Stomach (tissue), 9 donors: ENCODE data around the gene CIRBP. TPM values are rescaled to one million over a fixed set of nuclear protein-coding genes. Genes with fewer than 3 reads are reported as not detected.

Experiments used
- DNase-seq, 2 donors: peaks; one replicate each; pipeline versions ENCODE4 v3.0.0 to v3.0.0-alpha.2; 2013 to 2019
- H3K27ac ChIP-seq, 5 donors: fragments of 200-600 bp in 4 of 5; sonication (generic) in 4 of 5; one replicate each; pipeline ENCODE4 v1.5.1; 2013 to 2019; ENCODE audit warnings: mild to moderate bottlenecking in 1 of 5, moderate library complexity in 1 of 5
- H3K27me3 ChIP-seq, 3 donors: fragments of 200-600 bp; sonication (generic); one replicate each; pipeline ENCODE4 v1.5.1; 2017 to 2019; ENCODE audit warnings: mixed run types in 1 of 3
- H3K36me3 ChIP-seq, 4 donors: fragments of 200-600 bp; sonication (generic); 1 replicate in 3 of 4; 2 replicates in 1 of 4; pipeline ENCODE4 v1.5.1; 2016 to 2019
- H3K4me1 ChIP-seq, 4 donors: fragments of 200-600 bp; sonication (generic); one replicate each; pipeline ENCODE4 v1.5.1; 2016 to 2019
- H3K4me3 ChIP-seq, 4 donors: fragments of 200-600 bp; sonication (generic) in 3 of 4; one replicate each; pipeline ENCODE4 v1.5.1; 2016 to 2019; ENCODE audit warnings: mild to moderate bottlenecking in 1 of 4
- H3K9me3 ChIP-seq, 4 donors: fragments of 200-600 bp; sonication (generic); one replicate each; pipeline ENCODE4 v1.5.1; 2016 to 2019
- EP300 ChIP-seq: sonication (generic); formaldehyde crosslinking; IDR thresholded peaks from one replicate; pipeline ENCODE4 v1.6.1; 2017; ENCODE audit warnings: antibody characterized with exemption
- POLR2A ChIP-seq, 4 donors: fragments of 450-650 bp; IDR thresholded peaks; one replicate each; pipeline ENCODE4 v1.6.1; 2016; ENCODE audit warnings: antibody characterized with exemption in 4 of 4, control low read depth in 2 of 4, mild to moderate bottlenecking in 1 of 4, moderate library complexity in 1 of 4
- POLR2AphosphoS5 ChIP-seq, 3 donors: sonication (generic); formaldehyde crosslinking; IDR thresholded peaks; one replicate each; pipeline ENCODE4 v1.6.1; 2016; ENCODE audit warnings: antibody characterized with exemption in 3 of 3
- WGBS, 5 donors: extraction: QIAGEN DNeasy Blood & Tissue Kit in 3 of 5; methylation state at CpG; one replicate each; pipeline versions ENCODE4 v1.1.5 to v1.1.7; 2013 to 2018; 5-methylcytosine and 5-hydroxymethylcytosine counted together
- intact Hi-C: fragments of 100-400 bp; cut with DNase I; formaldehyde crosslinking; loops from one replicate; pipeline ENCODE4 v1.15.1; 2023; ENCODE audit warnings: low total_unique reads
- polyA plus RNA-seq, 3 donors: library from polyadenylated mRNA; stranded (reverse); fragments of 200-250 nt; gene quantifications; one replicate each; pipeline ENCODE4 v1.2.3, GENCODE V29; 2013
- total RNA-seq, 5 donors: library from RNA; depleted of rRNA; stranded (reverse); fragments of >200 nt; gene quantifications; one replicate each; pipeline versions ENCODE4 v1.1.0 to v1.2.3, GENCODE V29; 2014 to 2016
- TF ChIP-seq, protein P1 (sequence below), 7 experiments: fragments of 450-650 bp in 4 of 7; fragments of 200-600 bp in 3 of 7; sonication (generic) in 3 of 7; IDR thresholded peaks; one replicate each; pipeline ENCODE4 v1.5.1; 2016 to 2019; ENCODE audit warnings: antibody characterized with exemption in 7 of 7, control low read depth in 2 of 7, mild to moderate bottlenecking in 1 of 7
- donor health status: healthy with polysubstance abuse.
- donor health status: Bipolar disorder and iron deficiency.
- donor health status: healthy.

Gene CIRBP
- total and polyA plus RNA-seq, 8 donors, result 250 to 686 (median 356) TPM

DNA sequence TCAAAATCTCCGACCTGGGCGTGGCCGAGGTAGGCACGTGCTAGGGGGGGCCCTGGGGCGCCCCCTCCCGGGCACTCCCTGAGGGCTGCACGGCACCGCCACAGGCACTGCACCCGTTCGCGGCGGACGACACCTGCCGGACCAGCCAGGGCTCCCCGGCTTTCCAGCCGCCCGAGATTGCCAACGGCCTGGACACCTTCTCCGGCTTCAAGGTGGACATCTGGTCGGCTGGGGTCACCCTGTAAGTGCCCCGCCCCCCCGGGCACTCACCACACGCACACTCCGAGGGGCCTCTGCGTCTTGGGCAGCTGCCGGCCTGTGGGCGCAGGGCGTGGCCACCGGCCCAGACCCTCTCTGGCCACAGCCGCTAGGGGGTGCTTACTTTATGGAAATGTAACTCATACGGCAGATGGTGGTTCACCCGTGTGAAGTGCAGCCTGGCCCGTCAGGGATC, 48.6 kb upstream of the CIRBP start:
- H3K4me1 ChIP-seq, result peaks cover 36 to 70% (median 63%) of the 10 kb centered on the region in 4 donors
- no peak for TF ChIP-seq POLR2AphosphoS5 (IDR thresholded peaks at IDR 0.05)
- TF ChIP-seq EP300, result no peak
- TF ChIP-seq, protein P1, sequence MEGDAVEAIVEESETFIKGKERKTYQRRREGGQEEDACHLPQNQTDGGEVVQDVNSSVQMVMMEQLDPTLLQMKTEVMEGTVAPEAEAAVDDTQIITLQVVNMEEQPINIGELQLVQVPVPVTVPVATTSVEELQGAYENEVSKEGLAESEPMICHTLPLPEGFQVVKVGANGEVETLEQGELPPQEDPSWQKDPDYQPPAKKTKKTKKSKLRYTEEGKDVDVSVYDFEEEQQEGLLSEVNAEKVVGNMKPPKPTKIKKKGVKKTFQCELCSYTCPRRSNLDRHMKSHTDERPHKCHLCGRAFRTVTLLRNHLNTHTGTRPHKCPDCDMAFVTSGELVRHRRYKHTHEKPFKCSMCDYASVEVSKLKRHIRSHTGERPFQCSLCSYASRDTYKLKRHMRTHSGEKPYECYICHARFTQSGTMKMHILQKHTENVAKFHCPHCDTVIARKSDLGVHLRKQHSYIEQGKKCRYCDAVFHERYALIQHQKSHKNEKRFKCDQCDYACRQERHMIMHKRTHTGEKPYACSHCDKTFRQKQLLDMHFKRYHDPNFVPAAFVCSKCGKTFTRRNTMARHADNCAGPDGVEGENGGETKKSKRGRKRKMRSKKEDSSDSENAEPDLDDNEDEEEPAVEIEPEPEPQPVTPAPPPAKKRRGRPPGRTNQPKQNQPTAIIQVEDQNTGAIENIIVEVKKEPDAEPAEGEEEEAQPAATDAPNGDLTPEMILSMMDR (IDR thresholded peaks at IDR 0.05), result no peak
- no peak for TF ChIP-seq POLR2A (IDR thresholded peaks at IDR 0.05)
- no peaks in the 10 kb centered on the region for H3K9me3 ChIP-seq
- WGBS, 5 donors, result 71 to 84% (median 77%) methylated on average over 5 to 33 of the region's 33 CpGs
- DNase-seq, result no peak
- no peaks in the 10 kb centered on the region for H3K27me3 ChIP-seq
- H3K4me3 ChIP-seq, result no peak overlapping the region
- intact Hi-C loops, result no loop called here
- H3K36me3 ChIP-seq, result peaks cover 32 to 66% (median 65%) of the 10 kb centered on the region in 4 donors
- peak overlapping the region in 1 of 5 donors; percentile 66 for H3K27ac ChIP-seq

DNA sequence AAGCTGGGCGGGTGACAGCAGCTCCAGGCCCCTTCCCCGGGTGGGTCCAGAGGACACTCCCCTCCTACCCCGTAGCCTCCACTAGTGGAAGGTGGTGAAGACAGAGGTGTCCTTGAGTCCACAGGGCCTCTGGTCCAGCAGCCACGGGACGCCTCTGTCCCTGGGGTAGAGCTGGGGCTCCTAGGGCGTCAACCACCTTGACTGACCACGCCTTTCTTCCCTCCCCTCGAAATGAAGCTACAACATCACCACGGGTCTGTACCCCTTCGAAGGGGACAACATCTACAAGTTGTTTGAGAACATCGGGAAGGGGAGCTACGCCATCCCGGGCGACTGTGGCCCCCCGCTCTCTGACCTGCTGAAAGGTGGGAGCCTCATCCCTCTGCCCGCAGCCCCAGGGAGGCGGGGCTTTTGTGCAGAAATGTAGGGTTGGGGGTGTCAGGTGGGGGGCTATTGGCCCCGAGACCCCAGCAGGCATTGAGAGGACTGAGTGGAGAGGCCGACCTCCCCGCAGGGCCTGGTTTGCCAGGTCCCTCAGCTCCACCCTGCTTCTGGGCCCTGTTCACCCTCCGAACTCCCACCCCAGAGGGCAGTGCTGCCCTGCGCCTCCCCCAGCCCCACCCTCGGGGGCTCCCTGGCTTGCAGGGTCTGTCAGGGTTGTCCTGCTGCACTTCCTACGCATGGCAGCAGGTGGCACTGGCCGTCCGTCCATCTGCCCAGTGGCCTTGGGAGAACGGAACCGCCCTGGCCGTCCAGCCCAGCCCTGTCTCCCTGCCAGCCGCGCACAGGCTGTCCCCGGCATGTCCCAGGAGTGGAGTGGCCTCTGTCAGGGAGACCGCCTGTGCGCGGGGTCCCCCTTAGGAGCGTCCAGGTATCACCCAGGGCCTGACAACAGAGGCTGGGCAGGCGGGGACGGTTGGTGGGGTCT, 47.9 kb upstream of the CIRBP start:
- H3K36me3 ChIP-seq, result peaks cover 40 to 72% (median 72%) of the 10 kb centered on the region in 4 donors
- 60 to 75% (median 63%) methylated on average over 20 to 38 of the region's 38 CpGs for WGBS, 5 donors

DNA sequence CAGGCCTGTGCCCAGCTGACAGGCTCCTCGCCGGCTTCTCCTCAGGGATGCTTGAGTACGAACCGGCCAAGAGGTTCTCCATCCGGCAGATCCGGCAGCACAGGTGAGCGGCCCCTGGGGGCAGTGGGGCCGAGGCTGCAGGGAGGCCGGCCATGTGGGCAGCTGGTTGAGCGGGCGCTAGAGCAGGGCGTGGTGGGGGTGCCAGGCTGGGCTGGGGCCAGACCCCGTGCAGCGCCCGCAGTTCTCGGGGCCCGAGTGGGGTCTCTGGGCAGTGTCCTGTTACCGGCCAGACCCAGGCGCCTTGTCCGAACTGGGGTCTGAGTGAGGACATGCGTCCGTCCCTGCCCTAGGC, 47.3 kb upstream of the CIRBP start:
- intact Hi-C loops, result no loop called here
- Histone ChIP-seq H3K27me3 (no peaks in the 10 kb centered on the region), H3K4me1 (peaks cover 26 to 57% (median 50%) of the 10 kb centered on the region in 4 donors), H3K27ac (peak overlapping the region in 1 of 5 donors; percentile 66), H3K9me3 (no peaks in the 10 kb centered on the region), H3K4me3 (peak overlapping the region in 1 of 4 donors; percentile 16), H3K36me3 (peaks cover 46 to 78% (median 72%) of the 10 kb centered on the region in 4 donors)
- DNase-seq, result no peak
- TF ChIP-seq, protein P1 (IDR thresholded peaks at IDR 0.05), result no peak
- TF ChIP-seq EP300, result no peak
- TF ChIP-seq POLR2A (IDR thresholded peaks at IDR 0.05), result no peak
- no peak for TF ChIP-seq POLR2AphosphoS5 (IDR thresholded peaks at IDR 0.05)
- 90 to 100% (median 92%) methylated on average over 4 to 22 of the region's 22 CpGs for WGBS, 5 donors

More for the DNA sequence above, 47.9 kb upstream of the CIRBP start:
- no peak for TF ChIP-seq EP300
- TF ChIP-seq, protein P1 (IDR thresholded peaks at IDR 0.05), result peak in 5 of 7 experiments; percentile 62 to 89 (median 79)
- no peak for TF ChIP-seq POLR2AphosphoS5 (IDR thresholded peaks at IDR 0.05)
- peak; percentile 82 to 87 for DNase-seq
- peaks cover 29 to 62% (median 56%) of the 10 kb centered on the region in 4 donors for H3K4me1 ChIP-seq
- peak overlapping the region in 1 of 4 donors; percentile 16 for H3K4me3 ChIP-seq
- no peaks in the 10 kb centered on the region for H3K27me3 ChIP-seq
- intact Hi-C loops, result no loop called here
- peak overlapping the region in 2 of 5 donors; percentile 8 to 66 for H3K27ac ChIP-seq
- no peaks in the 10 kb centered on the region for H3K9me3 ChIP-seq

DNA sequence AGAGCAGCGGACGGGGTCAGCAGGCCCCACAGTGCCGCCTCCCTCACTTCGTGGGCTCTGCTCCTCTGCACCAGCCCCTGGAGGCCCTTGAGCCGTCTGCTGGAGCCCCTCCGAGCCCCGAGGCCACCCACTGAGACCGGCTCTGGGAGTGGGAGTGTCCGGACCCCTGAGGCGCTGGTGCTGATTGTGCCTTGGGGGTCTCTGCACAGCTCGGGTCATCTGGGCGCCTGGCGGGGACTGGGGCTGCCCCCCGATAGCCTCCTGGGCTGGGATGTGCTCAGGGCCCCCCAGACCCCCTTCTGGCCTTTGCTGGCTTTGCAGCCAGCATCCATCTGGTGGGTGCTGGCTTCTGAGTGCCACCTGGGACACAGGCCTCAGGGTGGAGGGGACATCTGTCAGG, 46.7 kb upstream of the CIRBP start:
- peak overlapping the region in 1 of 5 donors; percentile 66 for H3K27ac ChIP-seq
- 89 to 96% (median 92%) methylated on average over 5 to 14 of the region's 14 CpGs for WGBS, 5 donors
- no peak for DNase-seq
- H3K27me3 ChIP-seq, result no peaks in the 10 kb centered on the region
- peaks cover 20 to 57% (median 49%) of the 10 kb centered on the region in 4 donors for H3K4me1 ChIP-seq
- H3K9me3 ChIP-seq, result no peaks in the 10 kb centered on the region
- intact Hi-C loops, result no loop called here
- H3K36me3 ChIP-seq, result peaks cover 48 to 84% (median 77%) of the 10 kb centered on the region in 4 donors
- TF ChIP-seq EP300 (no peak), POLR2A (IDR thresholded peaks at IDR 0.05) (no peak), POLR2AphosphoS5 (IDR thresholded peaks at IDR 0.05) (no peak)
- TF ChIP-seq, protein P1 (IDR thresholded peaks at IDR 0.05), result no peak
- no peak overlapping the region for H3K4me3 ChIP-seq
